A673 (cell line): ENCODE results near the gene RLF. TPM values are rescaled to one million over a fixed set of nuclear protein-coding genes. Genes with fewer than 3 reads are reported as not detected.

Experiments
- BruUV-seq: library from RNA; stranded (reverse); fragments of 400-500 nt; replicated peaks from 2 replicates; lab custom pipeline; 2021; lab: Mats Ljungman, UMichigan
- CTCF ChIA-PET: fragments of 300-600 bp; sonication (Branson Sonifier 250); formaldehyde crosslinking; loops from one replicate; lab custom pipeline; 2022; ENCODE audit warnings: antibody characterized with exemption; lab: Charles Lee
- POLR2A ChIA-PET: fragments of 300-600 bp; sonication (Branson Sonifier 250); formaldehyde crosslinking; loops from one replicate; lab custom pipeline; 2022; ENCODE audit warnings: antibody characterized with exemption; ENCODE audit not compliant: low non-redundant PET; lab: Charles Lee
- DNase-seq: peaks from one replicate; pipeline ENCODE4 v3.0.0-alpha.2; 2015; ENCODE audit warnings: low spot score
- H3K27ac ChIP-seq: fragments of 200-600 bp; sonication (generic); 2 replicates; pipeline ENCODE4 v1.5.1; 2016; ENCODE audit warnings: mixed run types, low read depth, mild to moderate bottlenecking, mixed read lengths, antibody characterized with exemption, low read length; ENCODE audit not compliant: poor library complexity, severe bottlenecking
- H3K27me3 ChIP-seq: fragments of 200-600 bp; sonication (generic); replicated peaks from 2 replicates; pipeline ENCODE4 v1.6.1; 2017; ENCODE audit warnings: mixed run types, low read depth, mild to moderate bottlenecking, mixed read lengths, antibody characterized with exemption, low read length; ENCODE audit not compliant: insufficient read depth, poor library complexity
- H3K36me3 ChIP-seq: fragments of 200-600 bp; sonication (generic); 2 replicates; pipeline ENCODE4 v1.6.1; 2016; ENCODE audit warnings: mixed run types, mild to moderate bottlenecking, mixed read lengths, antibody characterized with exemption, low read length; ENCODE audit not compliant: insufficient read depth, poor library complexity, severe bottlenecking
- H3K4me1 ChIP-seq: fragments of 200-600 bp; sonication (generic); 2 replicates; pipeline ENCODE4 v1.6.1; 2017; ENCODE audit warnings: mixed run types, mild to moderate bottlenecking, mixed read lengths, antibody characterized with exemption, low read length; ENCODE audit not compliant: insufficient read depth, poor library complexity, severe bottlenecking
- H3K4me3 ChIP-seq: fragments of 200-600 bp; sonication (generic); 2 replicates; pipeline ENCODE4 v1.5.1; 2016; ENCODE audit warnings: low read depth, mixed run types, mild to moderate bottlenecking, mixed read lengths, low read length; ENCODE audit not compliant: poor library complexity, severe bottlenecking
- H3K9me3 ChIP-seq: fragments of 200-600 bp; sonication (generic); 2 replicates; pipeline ENCODE4 v1.6.1; 2016; ENCODE audit warnings: mixed run types, low read depth, mild to moderate bottlenecking, mixed read lengths, antibody characterized with exemption, low read length; ENCODE audit not compliant: poor library complexity, severe bottlenecking
- EZH2 ChIP-seq: fragments of 200-600 bp; sonication (generic); IDR thresholded peaks from 2 replicates; pipeline ENCODE4 v1.6.1; 2017; ENCODE audit warnings: borderline replicate concordance, low read depth, mild to moderate bottlenecking, mixed read lengths, antibody characterized with exemption, low read length; ENCODE audit not compliant: poor library complexity, severe bottlenecking
- intact Hi-C: fragments of 100-400 bp; cut with micrococcal nuclease; formaldehyde crosslinking; loops from one replicate; pipeline ENCODE4 v1.10.0; 2022; ENCODE audit not compliant: unreplicated experiment
- total RNA-seq: library from RNA; stranded (reverse); gene quantifications from 2 replicates; pipeline ENCODE4 v1.2.3, GENCODE V29; 2021
- TF ChIP-seq, protein P1 (sequence below): fragments of 300-800, 200-600 bp; sonication (generic); conservative IDR thresholded peaks from 2 replicates; pipeline ENCODE4 v1.5.1; 2017; ENCODE audit warnings: low read depth, mild to moderate bottlenecking, antibody characterized with exemption, low read length, moderate library complexity, mixed read lengths

The RLF gene
- total RNA-seq, 1 experiment from 2014 or later, result 18.1 TPM

DNA sequence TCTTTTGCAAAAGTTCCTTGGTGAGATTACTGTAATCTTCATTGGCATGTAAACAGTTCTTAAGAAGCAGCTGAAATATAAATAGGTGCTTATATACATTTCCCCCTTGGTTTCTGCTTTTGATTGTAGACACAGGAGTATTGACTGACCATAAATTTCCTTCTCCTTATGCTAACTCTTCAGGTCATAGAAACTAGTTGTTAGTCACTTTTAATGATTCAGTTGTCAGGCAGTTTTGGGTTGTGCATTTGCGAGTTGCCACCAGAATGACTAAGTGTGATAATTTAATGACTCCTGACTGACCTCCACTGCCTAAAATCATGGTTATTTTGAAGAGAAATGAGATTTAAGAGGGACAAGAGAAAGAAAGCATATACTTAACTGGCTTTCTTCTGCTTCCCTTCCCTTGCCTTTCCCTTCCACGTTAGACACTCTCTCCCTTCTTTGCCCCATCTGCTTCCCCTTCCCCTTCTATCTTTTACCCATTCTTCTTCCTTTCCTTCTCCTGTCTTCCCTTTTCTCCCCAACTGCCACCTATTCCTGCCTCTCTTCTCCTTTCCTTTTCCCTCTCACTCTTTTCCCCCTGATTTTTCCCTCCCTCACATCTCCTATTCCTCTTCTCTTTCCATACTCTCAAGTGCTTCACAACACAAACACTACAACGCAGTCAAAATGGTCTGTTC, 109.1 kb downstream of the RLF start:
- TF ChIP-seq, protein P1, sequence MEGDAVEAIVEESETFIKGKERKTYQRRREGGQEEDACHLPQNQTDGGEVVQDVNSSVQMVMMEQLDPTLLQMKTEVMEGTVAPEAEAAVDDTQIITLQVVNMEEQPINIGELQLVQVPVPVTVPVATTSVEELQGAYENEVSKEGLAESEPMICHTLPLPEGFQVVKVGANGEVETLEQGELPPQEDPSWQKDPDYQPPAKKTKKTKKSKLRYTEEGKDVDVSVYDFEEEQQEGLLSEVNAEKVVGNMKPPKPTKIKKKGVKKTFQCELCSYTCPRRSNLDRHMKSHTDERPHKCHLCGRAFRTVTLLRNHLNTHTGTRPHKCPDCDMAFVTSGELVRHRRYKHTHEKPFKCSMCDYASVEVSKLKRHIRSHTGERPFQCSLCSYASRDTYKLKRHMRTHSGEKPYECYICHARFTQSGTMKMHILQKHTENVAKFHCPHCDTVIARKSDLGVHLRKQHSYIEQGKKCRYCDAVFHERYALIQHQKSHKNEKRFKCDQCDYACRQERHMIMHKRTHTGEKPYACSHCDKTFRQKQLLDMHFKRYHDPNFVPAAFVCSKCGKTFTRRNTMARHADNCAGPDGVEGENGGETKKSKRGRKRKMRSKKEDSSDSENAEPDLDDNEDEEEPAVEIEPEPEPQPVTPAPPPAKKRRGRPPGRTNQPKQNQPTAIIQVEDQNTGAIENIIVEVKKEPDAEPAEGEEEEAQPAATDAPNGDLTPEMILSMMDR, result no peak
- TF ChIP-seq EZH2, result no peak
- CTCF ChIA-PET, result no interaction called here
- Histone ChIP-seq H3K36me3 (peaks cover 68% of the 10 kb centered on the region), H3K27ac (no peak overlapping the region), H3K4me1 (no peaks in the 10 kb centered on the region), H3K4me3 (no peak overlapping the region), H3K9me3 (no peaks in the 10 kb centered on the region), H3K27me3 (no peaks in the 10 kb centered on the region)
- BruUV-seq, result no TSS peak
- no peak for DNase-seq
- intact Hi-C loops, result no loop called here
- POLR2A ChIA-PET, result no interaction called here

- H3K27ac ChIP-seq, result no peak overlapping the region
- intact Hi-C loops, result no loop called here
- POLR2A ChIA-PET, result no interaction called here
- no peaks in the 10 kb centered on the region for H3K9me3 ChIP-seq
- no TSS peak for BruUV-seq
- peaks cover 57% of the 10 kb centered on the region for H3K36me3 ChIP-seq
- H3K4me1 ChIP-seq, result no peaks in the 10 kb centered on the region
- DNase-seq, result no peak
- no peaks in the 10 kb centered on the region for H3K27me3 ChIP-seq
- CTCF ChIA-PET, result no interaction called here
- TF ChIP-seq EZH2, result no peak
- TF ChIP-seq, protein P1, result no peak
- H3K4me3 ChIP-seq, result no peak overlapping the region
These were observed 111.5 kb downstream of the RLF start for GRCh38 chr1:40272653-40273213.

GRCh38 chr1:40273547-40274166, 112.5 kb downstream of the RLF start:
- no TSS peak for BruUV-seq
- ChIA-PET POLR2A (no interaction called here), CTCF (no interaction called here)
- Histone ChIP-seq H3K9me3 (no peaks in the 10 kb centered on the region), H3K4me1 (no peaks in the 10 kb centered on the region), H3K4me3 (no peak overlapping the region), H3K27me3 (no peaks in the 10 kb centered on the region), H3K36me3 (peaks cover 47% of the 10 kb centered on the region), H3K27ac (no peak overlapping the region)
- DNase-seq, result no peak
- intact Hi-C loops, result no loop called here
- TF ChIP-seq EZH2, result no peak
- TF ChIP-seq, protein P1, result no peak
